Endometrial microvascular endothelial cells (primary cell): Measurements from ENCODE around the gene SYNGR1. TPM values are rescaled to one million over a fixed set of nuclear protein-coding genes. Genes with fewer than 3 reads are reported as not detected.

Source experiments
- in situ Hi-C: cut with HindIII; loops from 2 replicates; pipeline ENCODE4 v1.10.0; 2017; ENCODE audit warnings: low sequenced_read_pairs, low pct_unique_long_range_greater_than_20kb; ENCODE audit errors: inconsistent ontology term
- total RNA-seq: library from RNA; depleted of rRNA; stranded (reverse); fragments of >200 nt; gene quantifications from one replicate; pipeline ENCODE4 v1.2.3, GENCODE V29; 2015; ENCODE audit errors: inconsistent ontology term

The SYNGR1 gene, protein sequence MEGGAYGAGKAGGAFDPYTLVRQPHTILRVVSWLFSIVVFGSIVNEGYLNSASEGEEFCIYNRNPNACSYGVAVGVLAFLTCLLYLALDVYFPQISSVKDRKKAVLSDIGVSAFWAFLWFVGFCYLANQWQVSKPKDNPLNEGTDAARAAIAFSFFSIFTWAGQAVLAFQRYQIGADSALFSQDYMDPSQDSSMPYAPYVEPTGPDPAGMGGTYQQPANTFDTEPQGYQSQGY
- total RNA-seq = 0.19 TPM

DNA sequence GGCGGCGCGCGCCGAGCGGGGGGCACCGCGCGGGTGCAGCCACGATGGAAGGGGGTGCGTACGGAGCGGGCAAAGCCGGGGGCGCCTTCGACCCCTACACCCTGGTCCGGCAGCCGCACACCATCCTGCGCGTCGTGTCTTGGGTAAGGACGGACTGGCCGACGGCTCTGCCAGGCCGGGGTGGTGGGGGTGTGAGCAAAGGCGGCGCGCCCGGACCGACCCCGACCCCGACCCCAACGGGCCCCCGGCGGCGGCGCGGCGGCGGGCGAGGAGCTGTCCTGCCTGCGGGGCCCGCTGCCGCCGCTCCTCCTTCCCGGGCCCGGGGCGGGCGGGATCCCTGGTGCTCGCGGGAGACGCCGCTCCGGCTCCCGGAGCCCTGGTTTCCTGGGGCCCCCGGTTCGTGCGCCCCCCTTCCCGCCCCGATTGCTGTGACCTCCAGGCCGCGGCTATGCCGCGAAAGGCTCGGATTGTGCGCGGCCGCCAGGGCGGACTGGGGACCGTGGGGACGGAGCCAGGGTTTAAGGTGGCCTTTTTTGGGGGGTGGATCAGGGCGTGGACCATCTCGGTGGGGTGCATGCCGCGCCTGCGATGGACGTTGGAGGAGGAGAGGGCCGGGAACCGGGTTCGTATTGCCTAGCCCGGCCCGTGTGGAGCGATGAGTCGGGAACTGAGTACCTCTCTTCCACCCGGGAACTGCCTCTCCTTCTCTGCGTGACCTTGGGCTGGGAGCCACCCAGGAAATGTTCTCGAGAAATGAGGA lies at the start of gene SYNGR1:
Gene SYNGR1, plus strand, starts transcription at position 25 of the 760 bp plus-strand sequence. Its CDS starts 20 bp downstream, at position 45.
- in situ Hi-C loops = no loop called here

DNA sequence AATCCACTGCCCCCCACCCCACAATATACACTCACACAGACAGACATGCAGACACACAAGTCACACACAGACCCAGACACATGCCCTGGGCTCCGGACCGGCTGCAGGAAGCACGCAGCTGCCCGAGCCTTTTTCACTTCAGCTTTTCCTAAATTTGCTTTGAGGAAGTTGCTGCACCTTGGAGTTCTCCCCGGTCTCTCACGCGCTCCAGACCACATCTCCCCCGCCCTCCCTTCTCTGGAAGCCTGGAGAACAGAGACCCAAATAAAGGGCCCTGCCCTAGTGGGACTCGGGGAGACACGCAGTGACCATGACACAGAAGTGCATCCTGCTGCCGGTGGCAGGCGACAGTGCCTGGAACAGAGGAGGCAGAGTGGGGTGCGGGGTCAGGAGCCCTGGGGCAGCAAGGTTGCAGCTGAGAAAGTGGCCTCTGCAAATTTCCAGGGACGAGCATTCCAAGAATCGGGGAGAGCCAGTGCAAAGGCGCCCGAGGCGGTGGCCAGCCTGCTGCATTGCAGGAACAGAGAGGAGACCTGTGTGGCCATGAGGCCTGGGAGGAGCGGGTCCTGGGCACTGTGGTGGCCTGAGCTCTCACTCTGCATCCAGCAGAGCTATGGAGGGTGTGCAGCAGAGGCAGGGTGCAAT lies 49.5 kb upstream of the SYNGR1 start:
- in situ Hi-C loops = no loop called here

DNA sequence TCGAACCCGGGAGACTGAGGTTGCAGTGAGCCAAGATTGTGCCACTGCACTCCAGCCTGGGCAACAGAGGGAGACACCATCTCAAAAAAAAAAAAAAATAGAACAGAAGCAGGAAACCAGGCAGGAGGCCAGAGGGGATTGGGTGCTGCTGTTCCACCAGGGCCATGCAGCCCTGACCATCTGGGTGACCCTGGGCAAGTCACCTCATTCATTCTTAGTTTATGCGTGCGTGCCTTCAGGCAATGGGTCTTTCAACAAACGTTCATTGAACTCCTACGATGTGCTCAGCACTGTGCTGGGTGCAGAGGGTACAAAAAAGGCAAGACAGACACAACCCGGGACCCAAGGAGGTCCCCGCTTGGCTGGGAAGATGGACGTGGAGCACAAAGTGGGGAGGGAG lies 48.7 kb upstream of the SYNGR1 start:
- in situ Hi-C loops = no loop called here

DNA sequence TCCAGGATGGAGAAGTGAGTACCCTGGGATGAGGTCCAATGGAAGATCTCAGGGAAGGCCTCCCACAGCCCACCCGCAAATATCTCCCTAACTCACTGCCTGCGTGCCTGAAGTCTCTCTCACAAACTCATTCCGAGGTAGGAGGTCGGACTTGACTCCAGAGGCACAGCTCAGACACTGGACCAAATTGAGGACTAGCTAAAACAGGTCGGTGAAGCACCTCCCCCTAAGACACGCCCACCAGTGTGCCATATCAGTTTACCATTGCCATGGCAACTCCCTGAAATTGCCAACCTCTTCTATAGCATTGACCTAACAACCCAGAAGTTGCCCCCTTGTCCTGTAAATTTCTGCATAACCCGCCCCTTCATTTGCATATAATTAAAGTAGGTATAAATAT lies 47.9 kb upstream of the SYNGR1 start:
- in situ Hi-C loops = no loop called here

DNA sequence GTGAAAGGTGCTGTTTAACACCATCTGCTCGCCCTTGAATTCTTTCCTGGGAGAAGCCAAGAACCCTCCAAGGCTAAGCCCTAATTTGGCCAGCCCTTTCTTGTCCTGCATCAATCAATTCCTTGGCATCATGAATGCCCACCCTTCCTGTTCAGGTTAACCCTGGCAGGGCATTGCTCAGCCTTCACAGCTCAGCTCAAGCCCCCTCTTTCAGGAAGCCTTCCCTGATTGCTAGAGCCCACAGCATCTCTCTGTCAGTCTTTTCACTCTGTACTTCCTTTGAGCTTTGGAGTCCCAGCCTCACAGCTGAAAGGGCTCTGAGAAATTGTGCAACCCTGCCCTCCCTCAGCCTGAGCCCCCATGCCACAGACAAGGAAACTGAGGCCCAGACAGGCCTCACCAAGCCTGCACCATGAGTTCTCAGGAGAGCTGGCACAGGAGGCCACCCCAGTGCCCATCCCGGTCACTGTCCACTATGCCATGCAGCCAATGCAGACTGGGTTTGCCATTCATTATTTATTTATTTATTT lies 47.3 kb upstream of the SYNGR1 start:
- in situ Hi-C loops = no loop called here

DNA sequence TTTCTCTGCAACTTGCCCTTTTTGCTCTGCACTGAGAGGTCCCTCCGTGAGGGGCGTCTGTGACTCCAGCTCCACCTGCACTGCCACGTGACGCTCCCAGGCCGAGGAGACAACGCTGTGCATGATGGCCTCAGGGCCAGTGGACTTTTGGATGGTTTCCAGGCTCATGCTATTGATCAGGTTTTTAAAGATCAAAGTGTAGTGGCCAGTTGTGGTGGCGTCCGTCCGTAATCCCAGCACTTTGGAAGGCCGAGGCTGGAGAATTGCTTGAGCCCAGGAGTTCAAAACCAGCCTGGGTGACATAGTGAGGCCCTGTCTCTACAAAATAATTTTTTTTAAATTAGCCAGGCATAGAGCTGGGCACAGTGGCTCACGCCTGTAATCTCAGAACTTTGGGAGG lies 46.4 kb upstream of the SYNGR1 start:
- in situ Hi-C loops = no loop called here

DNA sequence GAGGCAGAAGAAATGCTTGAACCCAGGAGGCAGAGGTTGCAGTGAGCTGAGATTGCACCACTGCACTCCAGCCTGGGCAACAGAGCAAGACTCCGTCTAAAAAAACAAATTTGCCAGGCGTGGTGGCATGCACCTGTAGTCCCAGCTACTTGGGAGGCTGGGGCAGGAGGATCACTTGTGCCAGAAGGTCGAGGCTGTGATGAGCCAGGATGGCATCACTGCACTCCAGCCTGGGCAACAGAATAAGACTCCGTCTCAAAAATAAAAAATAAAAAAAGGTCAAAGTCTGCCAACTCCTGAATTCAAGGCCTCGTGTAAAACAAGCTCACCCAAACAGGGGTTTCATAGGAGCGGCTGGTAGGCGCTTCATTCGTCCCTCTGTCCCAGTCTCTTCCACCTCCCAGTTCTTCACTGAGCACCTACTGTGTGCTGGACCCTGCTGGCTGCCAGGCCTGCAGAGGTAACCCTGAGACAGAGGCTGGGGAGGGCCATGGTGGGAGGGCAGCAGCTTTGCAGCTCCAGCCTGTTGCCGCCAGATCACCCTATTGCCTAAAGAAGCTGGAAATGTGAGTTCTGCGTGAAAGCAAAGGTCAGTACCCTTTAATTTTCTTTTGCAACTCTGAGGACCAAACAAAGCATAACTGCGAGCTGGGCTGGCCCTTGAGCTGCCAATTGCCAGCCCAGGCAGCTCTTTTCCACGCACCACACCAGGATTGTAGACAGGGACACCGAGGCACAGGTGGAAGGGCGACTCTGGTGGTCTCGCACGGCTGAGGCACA lies 45.7 kb upstream of the SYNGR1 start:
- in situ Hi-C loops = no loop called here

DNA sequence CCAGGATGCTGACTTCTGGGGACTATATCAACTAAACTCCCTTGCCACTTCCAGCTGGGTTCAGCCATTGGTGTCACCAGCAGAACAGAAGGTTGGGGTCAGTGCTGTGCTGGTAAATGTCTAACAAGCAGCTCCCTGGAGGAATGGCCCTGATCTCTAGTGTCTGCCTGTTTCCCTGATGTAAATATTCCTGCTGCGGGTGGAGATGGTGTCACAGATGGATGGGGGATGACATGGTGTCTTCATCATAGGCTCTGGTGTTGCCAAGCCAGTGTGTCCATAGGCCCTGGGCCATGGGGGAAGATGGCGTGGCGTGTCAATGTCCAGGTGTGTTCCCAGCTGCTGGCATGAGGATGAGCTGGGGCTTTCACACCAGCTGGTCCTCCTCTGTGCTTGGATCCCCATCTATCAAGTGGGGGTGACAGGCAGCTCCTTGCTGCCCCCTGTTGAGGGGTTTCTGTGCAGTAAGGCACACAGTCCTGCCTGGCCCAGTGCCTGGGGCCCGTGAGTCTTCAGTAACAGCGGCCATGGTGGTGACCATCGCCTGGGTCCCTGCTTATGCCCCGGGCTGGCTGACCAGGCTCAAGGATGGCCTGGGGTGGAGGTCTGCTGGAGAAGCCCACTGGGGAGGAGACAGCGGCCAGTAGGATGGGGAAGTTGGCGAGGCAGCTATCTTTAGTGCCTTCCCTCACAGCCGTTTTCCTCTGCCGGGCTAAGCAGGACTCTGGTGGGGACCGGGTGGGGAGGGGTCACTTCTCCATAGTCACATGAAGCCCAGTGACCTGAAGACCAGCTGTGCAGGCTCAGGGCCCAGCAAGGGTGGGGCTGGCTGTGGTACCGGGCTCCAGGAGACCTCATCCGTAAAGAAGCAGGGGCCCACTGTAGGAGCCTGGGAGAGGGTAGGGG lies 43.1 kb upstream of the SYNGR1 start:
- in situ Hi-C loops = no loop called here

DNA sequence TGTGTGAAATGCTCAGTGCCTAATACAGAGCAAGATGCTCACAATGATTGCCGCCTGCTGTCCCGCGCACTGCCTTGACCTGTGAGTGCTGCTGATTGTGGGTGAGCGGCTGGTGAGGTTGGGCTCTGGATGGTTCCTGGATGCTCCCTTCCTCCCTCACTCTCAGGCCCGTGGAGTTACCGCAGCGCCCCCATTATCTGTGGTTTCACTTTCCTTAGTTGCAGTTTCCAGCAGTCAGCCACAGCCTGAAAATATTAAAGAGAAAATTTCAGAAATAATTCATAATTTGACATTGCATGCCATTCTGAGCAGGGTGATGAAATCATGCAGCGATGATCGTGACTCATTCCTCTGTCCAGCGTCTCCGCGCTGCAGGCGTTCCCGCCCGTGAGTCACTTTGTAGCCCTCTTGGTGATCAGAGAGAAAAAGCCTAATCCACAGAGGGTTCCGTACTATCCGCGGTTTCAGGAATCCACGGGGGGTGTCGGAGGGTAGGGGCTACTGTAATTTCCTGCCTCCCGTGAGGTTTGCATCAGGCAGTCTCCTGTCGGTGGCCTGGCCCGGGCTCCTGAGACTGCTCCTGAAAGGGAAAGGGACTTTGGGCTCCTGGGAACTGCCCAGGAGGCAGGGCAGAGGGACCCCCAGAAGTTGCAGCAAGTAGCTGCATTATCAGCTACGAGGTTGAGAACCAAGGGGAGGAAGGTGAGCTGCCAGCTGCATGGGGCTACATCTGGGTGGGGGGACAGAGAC lies 41.0 kb upstream of the SYNGR1 start:
- in situ Hi-C loops = no loop called here

DNA sequence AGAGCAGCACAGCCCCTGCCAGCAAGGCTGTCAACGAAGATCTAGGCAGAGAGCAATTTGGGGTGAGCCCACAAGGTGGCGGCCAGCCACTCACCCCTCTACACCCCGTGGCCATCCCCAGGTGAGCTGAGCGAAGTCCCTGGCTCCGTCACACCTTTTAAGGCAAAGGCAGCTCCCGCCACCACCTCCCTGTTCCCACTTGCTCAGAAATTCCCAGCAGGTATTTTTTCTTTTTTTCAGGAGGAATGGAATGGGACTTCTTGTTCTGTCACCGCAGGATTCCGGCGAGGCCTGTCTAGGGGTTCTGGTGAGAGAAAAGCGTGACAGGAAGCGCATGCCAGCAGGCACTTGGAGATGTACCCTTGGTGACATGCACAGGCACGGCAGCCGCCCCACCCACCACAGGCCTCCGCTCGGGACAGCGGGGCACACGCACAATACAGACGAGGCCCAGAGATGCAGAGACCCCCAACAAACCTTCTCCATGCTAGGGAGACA lies 40.4 kb upstream of the SYNGR1 start:
- in situ Hi-C loops = no loop called here

DNA sequence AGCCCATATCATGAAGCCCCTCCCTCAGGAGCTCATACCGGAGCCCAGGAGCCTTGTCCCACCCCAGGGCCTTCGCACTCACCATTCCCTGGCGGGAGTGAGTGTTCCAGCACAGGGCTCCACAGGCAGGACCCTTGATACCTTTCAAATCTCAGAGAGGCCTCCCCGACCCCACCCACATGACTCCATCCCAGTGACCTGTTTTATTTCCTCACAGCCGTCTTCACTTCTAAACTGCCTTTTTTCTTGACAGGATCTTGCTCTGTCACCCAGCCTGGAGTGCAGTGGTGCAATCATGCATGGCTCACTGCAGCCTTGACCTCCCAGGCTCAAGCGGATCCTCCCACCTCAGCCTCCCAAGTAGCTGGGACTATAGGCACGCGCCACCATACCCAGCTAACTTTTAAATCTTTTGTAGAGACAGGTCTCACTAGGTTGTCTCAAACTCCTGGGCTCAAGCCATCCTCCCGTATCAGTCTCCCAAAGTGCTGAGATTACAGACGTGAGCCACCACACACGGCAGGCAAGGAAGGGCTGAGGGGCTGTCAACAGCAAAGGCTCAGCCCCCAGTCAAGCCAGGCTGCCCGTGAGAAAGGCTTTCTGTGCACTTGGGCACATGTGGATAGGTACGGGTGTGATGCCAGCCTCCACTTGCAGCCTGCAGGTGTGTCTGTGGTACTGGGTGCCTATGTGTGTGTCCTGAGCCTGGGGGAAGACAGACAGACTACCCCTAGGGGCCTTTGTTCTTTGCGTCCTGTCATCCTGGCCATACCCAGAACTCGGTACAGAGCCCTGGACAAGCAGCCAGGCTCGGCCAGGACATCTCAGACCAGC lies 39.7 kb upstream of the SYNGR1 start:
- in situ Hi-C loops = no loop called here

DNA sequence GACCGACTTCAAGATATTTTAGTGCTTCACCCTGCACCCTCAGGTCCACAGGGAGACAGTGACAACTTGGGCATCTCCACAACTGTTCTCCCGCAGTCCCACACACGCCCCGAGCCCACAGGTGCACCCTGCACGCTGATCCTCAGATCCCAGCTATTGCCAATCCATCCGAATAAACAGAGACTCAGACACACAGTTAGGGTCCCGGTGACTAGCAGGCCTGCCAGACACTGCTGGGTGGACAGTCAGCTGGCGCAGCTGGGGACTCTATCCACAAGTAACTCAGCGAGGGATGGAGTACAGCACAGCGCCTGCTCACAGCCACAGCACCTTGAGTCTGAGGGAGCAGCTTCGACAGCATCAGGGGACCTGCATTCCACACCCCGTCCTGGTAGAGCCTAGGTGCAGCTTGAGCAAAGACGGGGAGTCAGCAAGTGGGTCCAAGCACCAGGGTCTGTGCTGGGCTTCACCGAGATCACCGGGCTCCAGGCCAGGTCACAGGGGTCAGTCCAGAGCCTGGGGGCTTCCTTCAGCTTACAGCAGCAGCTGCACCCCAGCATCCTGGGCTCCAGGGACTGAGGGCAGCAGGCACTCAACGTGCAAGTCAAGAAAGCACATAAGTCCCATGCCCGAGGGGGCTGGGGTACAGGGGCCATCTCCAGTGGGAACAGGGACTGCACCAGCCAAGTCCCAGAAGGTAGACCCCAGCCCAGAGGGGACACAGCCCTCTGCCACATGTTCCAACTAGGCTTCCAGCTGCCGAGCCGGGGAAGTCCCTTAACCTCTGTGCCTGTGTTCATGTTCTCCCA lies 38.0 kb upstream of the SYNGR1 start:
- in situ Hi-C loops = no loop called here

DNA sequence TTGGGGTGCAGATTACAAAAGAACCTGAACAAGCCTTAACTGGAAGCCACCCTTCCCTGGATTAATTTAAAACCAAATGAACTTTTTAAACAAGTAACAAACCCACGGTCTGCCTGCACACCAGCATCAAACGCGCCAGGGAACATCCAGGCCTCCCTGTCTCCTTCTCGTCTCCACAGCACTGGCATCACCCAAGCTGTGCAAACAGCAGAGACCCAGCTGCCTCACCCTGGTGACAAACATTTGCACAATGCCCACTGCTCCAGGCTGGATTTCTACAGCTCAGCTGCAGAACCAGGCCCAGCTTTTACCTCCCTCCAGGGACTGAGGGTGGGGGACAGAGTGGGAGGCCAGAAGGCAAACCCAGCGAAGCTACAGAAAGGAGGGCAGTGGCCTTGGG lies 37.4 kb upstream of the SYNGR1 start:
- in situ Hi-C loops = no loop called here

DNA sequence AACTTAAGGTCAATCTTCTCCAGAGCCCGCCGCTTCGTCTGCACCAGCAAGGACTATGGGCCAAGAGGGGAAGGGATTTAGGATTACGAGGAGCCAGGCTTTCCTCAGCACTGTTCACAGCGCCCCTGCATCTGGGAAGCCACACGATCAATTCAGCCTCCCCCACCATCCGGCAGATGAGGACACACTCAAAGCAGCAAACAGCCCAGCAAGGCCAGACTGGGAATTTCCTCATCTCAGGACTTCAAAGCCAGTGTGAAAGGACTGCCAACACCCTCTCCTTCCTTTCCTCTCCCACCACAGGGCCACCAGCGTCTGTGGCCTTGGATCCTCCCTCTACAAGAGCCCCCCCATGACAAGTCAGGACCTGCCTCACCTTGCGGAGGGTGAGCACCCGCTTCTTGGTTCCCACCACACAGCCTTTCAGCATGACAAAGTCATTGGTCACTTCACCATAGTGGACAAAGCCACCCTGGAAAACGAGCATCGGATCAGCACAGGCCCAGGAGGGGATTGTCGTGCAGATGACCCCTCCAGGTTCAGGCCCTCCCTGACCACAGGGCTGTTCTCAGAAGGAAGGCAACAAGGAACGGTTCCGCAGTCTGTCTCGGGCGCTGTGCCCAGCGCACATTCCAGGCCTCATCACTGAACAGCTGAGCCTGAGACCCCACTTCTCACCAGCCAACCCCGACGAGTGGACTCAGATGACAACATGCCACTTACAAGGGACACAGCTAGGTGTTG lies 36.4 kb upstream of the SYNGR1 start:
- in situ Hi-C loops = no loop called here

DNA sequence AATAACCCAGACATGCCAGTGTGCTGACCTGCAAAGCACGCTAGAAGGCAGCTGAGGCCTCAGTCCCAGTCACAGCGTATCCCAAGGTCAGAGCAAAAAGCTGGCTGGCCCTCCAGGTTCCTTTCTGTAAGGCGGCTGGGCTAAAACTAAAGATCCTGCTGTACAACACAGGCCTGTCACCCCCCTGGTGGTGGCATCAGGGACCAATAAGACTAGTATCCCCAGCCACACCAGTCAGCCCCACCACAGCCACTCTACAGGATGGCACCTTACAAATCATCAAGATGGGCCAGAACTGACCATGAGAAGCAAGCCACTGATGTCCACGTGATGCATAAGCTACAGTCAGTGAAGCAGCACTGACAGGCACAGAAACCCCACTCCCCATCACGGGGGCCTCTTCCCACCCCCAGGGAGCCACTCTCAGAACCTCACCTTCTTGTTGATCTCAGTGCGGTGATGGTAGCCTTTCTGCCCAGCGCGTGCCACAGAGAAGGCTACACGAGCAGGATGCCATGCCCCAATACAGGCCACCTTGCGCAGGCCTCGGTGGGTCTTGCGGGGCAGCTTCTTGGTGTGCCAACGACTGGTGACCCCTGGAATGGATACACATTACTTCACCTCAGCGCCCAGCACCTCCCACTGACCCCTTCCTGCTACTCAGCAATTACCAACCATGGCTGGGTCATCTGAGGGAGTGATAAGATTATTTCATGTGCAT lies 35.4 kb upstream of the SYNGR1 start:
- in situ Hi-C loops = no loop called here
